HCT116 (cell line): ENCODE data around the gene CCDC17. TPM values are rescaled to one million over a fixed set of nuclear protein-coding genes. Genes with fewer than 3 reads are reported as not detected.
A peak's percentile ranks its signal among the peaks of the same experiment; 100 is the strongest.

Experiments
- ATAC-seq: fragments of 200-7000 bp; cut with Tn5 transposase; 2 replicates; pipeline ENCODE4 v1.9.1; 2020; ENCODE audit warnings: mild to moderate bottlenecking, moderate library complexity
- Bru-seq: library from RNA; stranded (reverse); fragments of 400-500 nt; gene quantifications from one replicate; lab custom pipeline; 2021; lab: Mats Ljungman, UMichigan
- BruChase-seq, 2 experiments: library from RNA; stranded (reverse); fragments of 400-500 nt; gene quantifications; one replicate each; lab custom pipeline; 2021; lab: Mats Ljungman, UMichigan
- BruUV-seq: library from RNA; stranded (reverse); fragments of 400-500 nt; replicated peaks from 2 replicates; lab custom pipeline; 2021; lab: Mats Ljungman, UMichigan
- CTCF ChIA-PET: fragments of 300-600 bp; sonication (Branson Sonifier 250); formaldehyde crosslinking; loops from one replicate; lab custom pipeline; 2021; ENCODE audit warnings: antibody characterized with exemption; lab: Charles Lee
- POLR2A ChIA-PET: fragments of 300-600, 350-600 bp; sonication (Branson Sonifier 250); formaldehyde crosslinking; loops from one replicate; lab custom pipeline; 2021; ENCODE audit warnings: antibody characterized with exemption; lab: Charles Lee
- RAD21 ChIA-PET, 2 experiments: fragments of 300-600 bp; sonication (Branson Sonifier 250); formaldehyde crosslinking; loops; one replicate each; lab custom pipeline; 2023; ENCODE audit warnings: low total read pairs in 2 of 2; ENCODE audit not compliant: uncharacterized antibody in 2 of 2, unreplicated experiment in 2 of 2, low non-redundant PET in 1 of 2; lab: Charles Lee
- DNase-seq: peaks from one replicate; pipeline ENCODE4 v3.0.0-alpha.2; 2010; ENCODE audit warnings: low read depth, low spot score
- H2AFZ ChIP-seq: fragments of 200-600 bp; shearing (Covaris generic), sonication (generic); 2 replicates; pipeline ENCODE4 v1.6.1; 2017; ENCODE audit warnings: low read depth, mixed run types, mixed read lengths, antibody characterized with exemption, low read length; ENCODE audit not compliant: poor library complexity, severe bottlenecking
- H3K27ac ChIP-seq: 2 replicates; pipeline ENCODE4 v1.5.1; 2012; ENCODE audit warnings: low read depth, low read length
- H3K27me3 ChIP-seq: fragments of 200-600 bp; sonication (generic); 2 replicates; pipeline ENCODE4 v1.6.1; 2016; ENCODE audit warnings: mixed run types, low read length, mixed read lengths; ENCODE audit not compliant: insufficient read depth
- H3K36me3 ChIP-seq, 2 experiments: fragments of 200-500 bp in 1 of 2; fragments of 200-600 bp in 1 of 2; sonication (Bioruptor generic) in 1 of 2; sonication (generic) in 1 of 2; 2 replicates each; pipeline versions ENCODE4 v1.5.1 to v1.6.1; 2014 to 2016; ENCODE audit warnings: low read length in 2 of 2, inconsistent platforms in 1 of 2, mixed read lengths in 1 of 2, mixed run types in 1 of 2; ENCODE audit not compliant: insufficient read depth in 2 of 2, control insufficient read depth in 1 of 2
- H3K4me1 ChIP-seq, 2 experiments: fragments of 200-600 bp in 1 of 2; sonication (generic) in 1 of 2; 2 replicates each; pipeline versions ENCODE4 v1.5.1 to v1.6.1; 2012 to 2017; ENCODE audit warnings: low read length in 2 of 2, inconsistent platforms in 1 of 2, mild to moderate bottlenecking in 1 of 2, mixed read lengths in 1 of 2, mixed run types in 1 of 2, moderate library complexity in 1 of 2; ENCODE audit not compliant: insufficient read depth in 2 of 2, control insufficient read depth in 1 of 2
- H3K4me2 ChIP-seq: fragments of 200-600 bp; sonication (generic); 2 replicates; pipeline ENCODE4 v1.6.1; 2017; ENCODE audit warnings: mixed run types, low read length, mixed read lengths
- H3K4me3 ChIP-seq, 2 experiments: fragments of 200-600 bp in 1 of 2; sonication (generic) in 1 of 2; replicated peaks in 1 of 2; 2 replicates each; pipeline ENCODE4 v1.5.1; 2011 to 2016; ENCODE audit warnings: low read length in 2 of 2, control low read depth in 1 of 2, low read depth in 1 of 2, mild to moderate bottlenecking in 1 of 2, mixed read lengths in 1 of 2, mixed run types in 1 of 2
- H3K79me2 ChIP-seq: fragments of 200-600 bp; sonication (generic); 2 replicates; pipeline ENCODE4 v1.6.1; 2017; ENCODE audit warnings: mild to moderate bottlenecking, mixed run types, low read length, moderate library complexity, mixed read lengths; ENCODE audit not compliant: insufficient read depth
- H3K9ac ChIP-seq: fragments of 200-600 bp; sonication (generic); 2 replicates; pipeline ENCODE4 v1.6.1; 2016; ENCODE audit warnings: low read length, mixed read lengths
- H3K9me2 ChIP-seq: fragments of 200-600 bp; sonication (generic), shearing (Covaris generic); 2 replicates; pipeline ENCODE4 v1.6.1; 2017; ENCODE audit warnings: mixed run types, mild to moderate bottlenecking, moderate library complexity; ENCODE audit not compliant: insufficient read depth
- H3K9me3 ChIP-seq, 2 experiments: fragments of 200-500 bp in 1 of 2; fragments of 200-600 bp in 1 of 2; sonication (Bioruptor generic) in 1 of 2; sonication (generic) in 1 of 2; 2 replicates each; pipeline ENCODE4 v1.6.1; 2014 to 2017; ENCODE audit warnings: low read length in 2 of 2, mixed read lengths in 2 of 2, inconsistent platforms in 1 of 2, low read depth in 1 of 2, mild to moderate bottlenecking in 1 of 2, mixed run types in 1 of 2, moderate library complexity in 1 of 2; ENCODE audit not compliant: control insufficient read depth in 1 of 2, insufficient read depth in 1 of 2
- H4K20me1 ChIP-seq: fragments of 200-600 bp; sonication (generic), shearing (Covaris generic); 2 replicates; pipeline ENCODE4 v1.6.1; 2017; ENCODE audit warnings: mixed run types, mild to moderate bottlenecking, moderate library complexity; ENCODE audit not compliant: insufficient read depth
- ATF3 ChIP-seq: IDR thresholded peaks from 2 replicates; pipeline ENCODE4 v1.6.1; 2012
- CEBPB ChIP-seq: IDR thresholded peaks from 2 replicates; pipeline ENCODE4 v1.6.1; 2012; ENCODE audit warnings: low read depth
- EGR1 ChIP-seq: IDR thresholded peaks from 2 replicates; pipeline ENCODE4 v1.6.1; 2012; ENCODE audit warnings: low read depth
- EZH2 ChIP-seq: fragments of 200-600 bp; sonication (generic); IDR thresholded peaks from 2 replicates; pipeline ENCODE4 v1.6.1; 2017; ENCODE audit warnings: antibody characterized with exemption, mixed run types
- EZH2phosphoT487 ChIP-seq: fragments of 200-600 bp; IDR thresholded peaks from 2 replicates; pipeline ENCODE4 v1.6.1; 2018; ENCODE audit warnings: antibody characterized with exemption, borderline replicate concordance
- POLR2A ChIP-seq: IDR thresholded peaks from 2 replicates; pipeline ENCODE4 v1.7.0; 2011; ENCODE audit warnings: borderline replicate concordance; ENCODE audit not compliant: insufficient read depth, insufficient read length; ENCODE audit errors: extremely low read depth
- POLR2AphosphoS5 ChIP-seq: IDR thresholded peaks from 2 replicates; pipeline ENCODE4 v1.6.1; 2011; ENCODE audit warnings: mild to moderate bottlenecking, low read depth, low read length, moderate library complexity
- RAD21 ChIP-seq: IDR thresholded peaks from 2 replicates; pipeline ENCODE4 v1.6.1; 2012; ENCODE audit warnings: low read depth, mild to moderate bottlenecking
- REST ChIP-seq: IDR thresholded peaks from 2 replicates; pipeline ENCODE4 v1.6.1; 2012; ENCODE audit warnings: low read depth
- SIN3A ChIP-seq: IDR thresholded peaks from 2 replicates; pipeline ENCODE4 v1.6.1; 2012; ENCODE audit warnings: low read depth
- TCF7L2 ChIP-seq: IDR thresholded peaks from 2 replicates; pipeline ENCODE4 v1.7.0; 2011; ENCODE audit warnings: borderline replicate concordance, inconsistent platforms; ENCODE audit not compliant: insufficient read depth, insufficient read length; ENCODE audit errors: extremely low read depth
- YY1 ChIP-seq: IDR thresholded peaks from 2 replicates; pipeline ENCODE4 v1.6.1; 2011; ENCODE audit warnings: low read length, low read depth, moderate library complexity, mild to moderate bottlenecking; ENCODE audit not compliant: insufficient replicate concordance; ENCODE audit errors: extremely low read depth
- ZNF274 ChIP-seq: fragments of 200-500 bp; sonication (Bioruptor generic); IDR thresholded peaks from 2 replicates; pipeline ENCODE4 v1.6.1; 2014; ENCODE audit warnings: mild to moderate bottlenecking, low read depth, low read length, inconsistent platforms
- intact Hi-C: fragments of 100-400 bp; cut with micrococcal nuclease; formaldehyde crosslinking; loops from 2 replicates; pipeline ENCODE4 v1.10.0; 2022
- long read RNA-seq: library from polyadenylated mRNA; unstranded; transcript quantifications from one replicate; pipeline ENCODE4 v2.0.0, GENCODE V29; 2021; ENCODE audit not compliant: unreplicated experiment
- polyA plus RNA-seq: library from polyadenylated mRNA; unstranded; fragments of >200 nt; gene quantifications from 2 replicates; pipeline ENCODE4 v1.2.1, GENCODE V29; 2012; ENCODE audit warnings: missing spikeins
- total RNA-seq: library from RNA; stranded (reverse); gene quantifications from one replicate; pipeline ENCODE4 v1.2.1, GENCODE V29; 2021; ENCODE audit not compliant: unreplicated experiment
- TF ChIP-seq, protein P1 (sequence below): IDR thresholded peaks from 2 replicates; pipeline ENCODE4 v1.6.1; 2011; ENCODE audit warnings: mild to moderate bottlenecking, low read length, moderate library complexity; ENCODE audit not compliant: insufficient replicate concordance; ENCODE audit errors: extremely low read depth

The CCDC17 gene
- total RNA-seq (2.4 TPM), Bru-seq, nascent RNA (percentile 65 among the genes with signal in this experiment), BruChase-seq, experiment 1, labeled RNA remaining after a 6-hour chase (percentile 77 among the genes with signal in this experiment), BruChase-seq, experiment 2, labeled RNA remaining after a 2-hour chase (percentile 59 among the genes with signal in this experiment)
- 0.62 and 0.84 TPM in 2 replicates for polyA plus RNA-seq
- long read RNA-seq, result 0 reads

- no peaks in the 10 kb centered on the region for H3K9me3 ChIP-seq
- no peak for TF ChIP-seq POLR2AphosphoS5
- TF ChIP-seq CEBPB, result no peak
- no peak for TF ChIP-seq POLR2A
- TF ChIP-seq ZNF274, result no peak
- TF ChIP-seq ATF3, result no peak
- no peak for TF ChIP-seq SIN3A
- no peak for TF ChIP-seq EZH2
- TF ChIP-seq EZH2phosphoT487, result no peak
- TF ChIP-seq TCF7L2, result no peak
- no peak for TF ChIP-seq REST
- TF ChIP-seq, protein P1, sequence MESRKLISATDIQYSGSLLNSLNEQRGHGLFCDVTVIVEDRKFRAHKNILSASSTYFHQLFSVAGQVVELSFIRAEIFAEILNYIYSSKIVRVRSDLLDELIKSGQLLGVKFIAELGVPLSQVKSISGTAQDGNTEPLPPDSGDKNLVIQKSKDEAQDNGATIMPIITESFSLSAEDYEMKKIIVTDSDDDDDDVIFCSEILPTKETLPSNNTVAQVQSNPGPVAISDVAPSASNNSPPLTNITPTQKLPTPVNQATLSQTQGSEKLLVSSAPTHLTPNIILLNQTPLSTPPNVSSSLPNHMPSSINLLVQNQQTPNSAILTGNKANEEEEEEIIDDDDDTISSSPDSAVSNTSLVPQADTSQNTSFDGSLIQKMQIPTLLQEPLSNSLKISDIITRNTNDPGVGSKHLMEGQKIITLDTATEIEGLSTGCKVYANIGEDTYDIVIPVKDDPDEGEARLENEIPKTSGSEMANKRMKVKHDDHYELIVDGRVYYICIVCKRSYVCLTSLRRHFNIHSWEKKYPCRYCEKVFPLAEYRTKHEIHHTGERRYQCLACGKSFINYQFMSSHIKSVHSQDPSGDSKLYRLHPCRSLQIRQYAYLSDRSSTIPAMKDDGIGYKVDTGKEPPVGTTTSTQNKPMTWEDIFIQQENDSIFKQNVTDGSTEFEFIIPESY, result no peak
- no peak for TF ChIP-seq EGR1
- no peak for TF ChIP-seq RAD21
- TF ChIP-seq YY1, result no peak
- no peak within 1 kb of the TSS for H2AFZ ChIP-seq
- intact Hi-C loops, result no loop called here
- CTCF ChIA-PET, result no interaction called here
- POLR2A ChIA-PET, result no interaction called here
- H3K4me2 ChIP-seq, result no peak within 1 kb of the TSS
- H3K27ac ChIP-seq, result no peak within 1 kb of the TSS
- H3K9me2 ChIP-seq, result no peaks in the 10 kb centered on the region
- H3K4me3 ChIP-seq, result no peak within 1 kb of the TSS
- RAD21 ChIA-PET, result no interaction called here
- ATAC-seq (no peak), DNase-seq (no peak)
- no peaks in the 10 kb centered on the region for H3K4me1 ChIP-seq
- no peaks in the 10 kb centered on the region for H3K79me2 ChIP-seq
- H3K36me3 ChIP-seq, result peaks cover 13 to 20% of the 10 kb centered on the region in 2 experiments; a peak in 3 of 4 replicates
- H4K20me1 ChIP-seq, result no peaks in the 10 kb centered on the region
- H3K9ac ChIP-seq, result no peak within 1 kb of the TSS
- no peaks in the 10 kb centered on the region for H3K27me3 ChIP-seq
- BruUV-seq, result no TSS peak
Observed at GRCh38 chr1:45623972-45624371, at the start of gene CCDC17. Gene CCDC17, minus strand, starts transcription at chr1:45624054. Its CDS starts 145 bp downstream, at chr1:45623909.
